WTC11 (cell line): ENCODE data around the gene ARL8A. TPM values are rescaled to one million over a fixed set of nuclear protein-coding genes. Genes with fewer than 3 reads are reported as not detected.

Experiments used
- ATAC-seq: fragments of 200-7000 bp; cut with Tn5 transposase; 2 replicates; pipeline ENCODE4 v1.10.0; 2021; ENCODE audit warnings: mild to moderate bottlenecking, moderate library complexity
- CTCF ChIA-PET: fragments of 300-600 bp; sonication (Branson Sonifier 250); formaldehyde crosslinking; loops from one replicate; lab custom pipeline; 2021; ENCODE audit warnings: antibody characterized with exemption; lab: Charles Lee
- POLR2A ChIA-PET: fragments of 350-600 bp; sonication (Branson Sonifier 250); formaldehyde crosslinking; loops from one replicate; lab custom pipeline; 2021; ENCODE audit warnings: antibody characterized with exemption; lab: Charles Lee
- DNase-seq: peaks from one replicate; pipeline ENCODE4 v3.0.0; 2021; ENCODE audit warnings: low spot score
- H3K27ac Mint-ChIP-seq: 2 replicates; pipeline ENCODE4 v1.8.0; 2021; ENCODE audit warnings: mixed read lengths
- H3K27me3 Mint-ChIP-seq: 2 replicates; pipeline ENCODE4 v1.8.0; 2021; ENCODE audit warnings: low read depth, mild to moderate bottlenecking, moderate library complexity, mixed read lengths
- H3K36me3 Mint-ChIP-seq: 2 replicates; pipeline ENCODE4 v1.8.0; 2021; ENCODE audit warnings: mixed read lengths
- H3K4me1 Mint-ChIP-seq: 2 replicates; pipeline ENCODE4 v1.8.0; 2022; ENCODE audit warnings: mixed read lengths
- H3K4me3 Mint-ChIP-seq: 2 replicates; pipeline ENCODE4 v1.8.0; 2021; ENCODE audit warnings: mild to moderate bottlenecking, moderate library complexity, mixed read lengths
- H3K9me3 Mint-ChIP-seq: 2 replicates; pipeline ENCODE4 v1.8.0; 2021; ENCODE audit warnings: mixed read lengths
- CBFB ChIP-seq: sonication (generic); formaldehyde crosslinking; IDR thresholded peaks from 2 replicates; pipeline ENCODE4 v1.8.1; 2022; ENCODE audit warnings: mild to moderate bottlenecking, low read depth, missing genetic modification reagents
- CREB1 ChIP-seq: sonication (generic); formaldehyde crosslinking; IDR thresholded peaks from 2 replicates; pipeline ENCODE4 v1.8.0; 2023; ENCODE audit warnings: mild to moderate bottlenecking, missing genetic modification reagents
- ETV6 ChIP-seq: sonication (generic); formaldehyde crosslinking; IDR thresholded peaks from 2 replicates; pipeline ENCODE4 v1.8.1; 2022; ENCODE audit warnings: mild to moderate bottlenecking, missing genetic modification reagents
- JUN ChIP-seq: sonication (generic); formaldehyde crosslinking; IDR thresholded peaks from 2 replicates; pipeline ENCODE4 v1.8.0; 2023; ENCODE audit warnings: mild to moderate bottlenecking, missing genetic modification reagents
- NFE2L1 ChIP-seq: sonication (generic); formaldehyde crosslinking; IDR thresholded peaks from 2 replicates; pipeline ENCODE4 v1.8.1; 2023; ENCODE audit warnings: missing genetic modification reagents
- NR1H2 ChIP-seq: sonication (generic); formaldehyde crosslinking; IDR thresholded peaks from 2 replicates; pipeline ENCODE4 v1.9.0; 2021; ENCODE audit warnings: mild to moderate bottlenecking, moderate library complexity, missing genetic modification reagents
- NR2C2 ChIP-seq: sonication (generic); formaldehyde crosslinking; IDR thresholded peaks from 2 replicates; pipeline ENCODE4 v1.8.0; 2022; ENCODE audit warnings: mild to moderate bottlenecking, missing genetic modification reagents
- TCF7 ChIP-seq: sonication (generic); formaldehyde crosslinking; IDR thresholded peaks from 2 replicates; pipeline ENCODE4 v1.8.0; 2022; ENCODE audit warnings: mild to moderate bottlenecking, low read depth, missing genetic modification reagents, moderate library complexity
- ZBTB21 ChIP-seq: sonication (generic); formaldehyde crosslinking; IDR thresholded peaks from 2 replicates; pipeline ENCODE4 v1.8.1; 2023; ENCODE audit warnings: mild to moderate bottlenecking, missing genetic modification reagents, borderline replicate concordance
- ZNF138 ChIP-seq: sonication (generic); formaldehyde crosslinking; conservative IDR thresholded peaks from 2 replicates; pipeline ENCODE4 v1.8.1; 2022; ENCODE audit warnings: mild to moderate bottlenecking, moderate library complexity, missing genetic modification reagents
- total RNA-seq: library from RNA; stranded (reverse); gene quantifications from 3 replicates; pipeline ENCODE4 v1.2.3, GENCODE V29; 2021
- TF ChIP-seq, protein P1 (sequence below): fragments of 250-450 bp; sonication (Bioruptor Pico); IDR thresholded peaks from 2 replicates; pipeline ENCODE4 v1.9.0; 2021; ENCODE audit warnings: mild to moderate bottlenecking, borderline replicate concordance
- TF ChIP-seq, protein P2 (sequence below): sonication (generic); formaldehyde crosslinking; IDR thresholded peaks from 2 replicates; pipeline ENCODE4 v1.8.0; 2023; ENCODE audit warnings: missing genetic modification reagents
- TF ChIP-seq, protein P3 (sequence below): fragments of 250-450 bp; sonication (Bioruptor Pico); IDR thresholded peaks from 2 replicates; pipeline ENCODE4 v1.9.0; 2021; ENCODE audit warnings: moderate library complexity, mild to moderate bottlenecking, inconsistent platforms, borderline replicate concordance
- TF ChIP-seq, protein P4 (sequence below): sonication (generic); formaldehyde crosslinking; IDR thresholded peaks from 2 replicates; pipeline ENCODE4 v1.8.0; 2022; ENCODE audit warnings: mild to moderate bottlenecking, missing genetic modification reagents
- TF ChIP-seq, protein P5 (sequence below): fragments of 250-450 bp; sonication (Bioruptor Pico); IDR thresholded peaks from 2 replicates; pipeline ENCODE4 v1.9.0; 2021; ENCODE audit warnings: mild to moderate bottlenecking

The ARL8A gene
- total RNA-seq, 1 experiment from 2014 or later, result 47.2 TPM

DNA sequence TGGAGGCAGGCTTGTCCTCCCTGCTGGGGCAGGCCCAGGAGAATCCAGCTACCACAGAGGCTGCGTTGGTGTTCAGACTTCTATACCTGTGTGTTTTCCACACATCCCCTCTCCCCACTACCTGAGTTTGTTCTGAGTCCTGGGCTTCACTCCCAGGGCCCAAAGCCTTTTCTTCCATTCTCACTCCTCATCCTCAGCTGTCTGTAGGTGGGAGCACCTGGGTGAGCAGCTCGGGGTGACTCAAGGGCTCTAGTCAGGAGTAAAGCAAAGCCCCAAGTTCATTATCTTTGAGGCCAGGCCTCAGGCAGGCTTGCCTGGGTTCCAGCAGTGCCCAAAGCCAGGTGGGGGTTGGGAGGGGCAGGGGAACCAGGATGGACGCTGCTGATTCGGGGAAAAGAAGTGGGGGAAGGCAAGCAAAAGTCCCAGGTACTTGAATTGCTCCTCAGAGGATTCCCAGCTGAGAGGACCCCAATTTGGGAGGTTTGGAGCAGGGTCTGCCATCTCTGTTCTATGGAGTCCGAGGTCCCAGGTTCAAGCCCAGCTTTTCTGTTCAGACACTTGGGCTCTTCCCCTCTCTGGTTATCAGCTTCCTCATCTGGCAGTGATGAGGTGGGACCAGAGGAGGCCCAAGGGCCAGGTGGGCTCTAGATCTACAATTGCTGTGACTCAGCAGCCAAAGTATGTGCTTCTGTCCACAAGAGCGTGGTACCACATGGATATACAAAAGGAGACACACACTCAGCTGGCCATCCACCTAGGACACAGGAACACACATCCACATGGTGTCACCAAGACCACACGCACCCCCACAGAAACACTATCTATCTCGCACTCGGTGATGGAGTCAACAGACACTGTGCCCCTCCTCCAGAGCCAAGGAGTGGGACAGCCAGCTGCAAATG, 21.7 kb upstream of the ARL8A start:
- peaks cover 29% of the 10 kb centered on the region for H3K4me1 Mint-ChIP-seq

DNA sequence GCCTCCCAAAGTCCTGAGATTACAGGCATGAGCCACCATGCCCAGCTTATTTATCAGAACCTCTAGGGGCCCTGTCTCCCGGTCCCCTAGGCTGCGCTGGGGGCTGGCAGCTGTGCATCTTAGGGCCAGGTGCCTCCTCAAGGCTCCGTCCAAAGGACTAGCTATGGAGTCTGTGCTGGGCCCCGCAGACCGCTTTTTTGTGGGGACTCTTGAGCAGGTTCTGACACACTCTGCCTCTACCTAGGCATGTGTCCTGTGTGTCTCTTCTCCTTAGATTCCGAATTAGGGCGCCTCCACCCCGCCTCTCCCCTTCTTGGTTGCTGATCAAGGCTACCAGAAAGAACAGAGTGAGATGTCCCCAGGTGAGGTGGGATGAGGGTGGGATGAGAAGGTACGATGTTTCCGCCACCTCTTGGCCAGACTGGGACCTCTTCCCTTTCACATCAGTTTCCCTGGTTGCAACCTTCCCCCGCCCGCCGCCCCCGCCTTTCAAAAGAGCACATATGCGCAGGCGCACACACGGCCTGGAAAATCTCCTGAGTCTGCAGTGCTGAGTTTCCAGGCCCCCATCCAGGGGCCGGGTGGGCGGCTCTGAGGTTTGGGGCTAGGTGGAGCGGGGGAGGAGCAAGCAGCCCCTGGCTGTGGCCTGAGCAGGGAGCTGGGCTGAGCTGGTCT, 20.9 kb upstream of the ARL8A start:
- Mint-ChIP-seq H3K4me1 (peaks cover 36% of the 10 kb centered on the region), H3K4me3 (no peak overlapping the region), H3K27me3 (no peaks in the 10 kb centered on the region; the same call in 1 of the 2 replicates), H3K27ac (no peak overlapping the region), H3K36me3 (no peaks in the 10 kb centered on the region), H3K9me3 (no peaks in the 10 kb centered on the region)
- TF ChIP-seq NR1H2 (CRISPR knock-in tag) (no peak), ETV6 (CRISPR knock-in tag) (no peak), CBFB (CRISPR knock-in tag) (no peak), JUN (CRISPR knock-in tag) (no peak)
- TF ChIP-seq, protein P1, sequence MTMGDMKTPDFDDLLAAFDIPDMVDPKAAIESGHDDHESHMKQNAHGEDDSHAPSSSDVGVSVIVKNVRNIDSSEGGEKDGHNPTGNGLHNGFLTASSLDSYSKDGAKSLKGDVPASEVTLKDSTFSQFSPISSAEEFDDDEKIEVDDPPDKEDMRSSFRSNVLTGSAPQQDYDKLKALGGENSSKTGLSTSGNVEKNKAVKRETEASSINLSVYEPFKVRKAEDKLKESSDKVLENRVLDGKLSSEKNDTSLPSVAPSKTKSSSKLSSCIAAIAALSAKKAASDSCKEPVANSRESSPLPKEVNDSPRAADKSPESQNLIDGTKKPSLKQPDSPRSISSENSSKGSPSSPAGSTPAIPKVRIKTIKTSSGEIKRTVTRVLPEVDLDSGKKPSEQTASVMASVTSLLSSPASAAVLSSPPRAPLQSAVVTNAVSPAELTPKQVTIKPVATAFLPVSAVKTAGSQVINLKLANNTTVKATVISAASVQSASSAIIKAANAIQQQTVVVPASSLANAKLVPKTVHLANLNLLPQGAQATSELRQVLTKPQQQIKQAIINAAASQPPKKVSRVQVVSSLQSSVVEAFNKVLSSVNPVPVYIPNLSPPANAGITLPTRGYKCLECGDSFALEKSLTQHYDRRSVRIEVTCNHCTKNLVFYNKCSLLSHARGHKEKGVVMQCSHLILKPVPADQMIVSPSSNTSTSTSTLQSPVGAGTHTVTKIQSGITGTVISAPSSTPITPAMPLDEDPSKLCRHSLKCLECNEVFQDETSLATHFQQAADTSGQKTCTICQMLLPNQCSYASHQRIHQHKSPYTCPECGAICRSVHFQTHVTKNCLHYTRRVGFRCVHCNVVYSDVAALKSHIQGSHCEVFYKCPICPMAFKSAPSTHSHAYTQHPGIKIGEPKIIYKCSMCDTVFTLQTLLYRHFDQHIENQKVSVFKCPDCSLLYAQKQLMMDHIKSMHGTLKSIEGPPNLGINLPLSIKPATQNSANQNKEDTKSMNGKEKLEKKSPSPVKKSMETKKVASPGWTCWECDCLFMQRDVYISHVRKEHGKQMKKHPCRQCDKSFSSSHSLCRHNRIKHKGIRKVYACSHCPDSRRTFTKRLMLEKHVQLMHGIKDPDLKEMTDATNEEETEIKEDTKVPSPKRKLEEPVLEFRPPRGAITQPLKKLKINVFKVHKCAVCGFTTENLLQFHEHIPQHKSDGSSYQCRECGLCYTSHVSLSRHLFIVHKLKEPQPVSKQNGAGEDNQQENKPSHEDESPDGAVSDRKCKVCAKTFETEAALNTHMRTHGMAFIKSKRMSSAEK (CRISPR knock-in tag), result no peak
- TF ChIP-seq, protein P2, sequence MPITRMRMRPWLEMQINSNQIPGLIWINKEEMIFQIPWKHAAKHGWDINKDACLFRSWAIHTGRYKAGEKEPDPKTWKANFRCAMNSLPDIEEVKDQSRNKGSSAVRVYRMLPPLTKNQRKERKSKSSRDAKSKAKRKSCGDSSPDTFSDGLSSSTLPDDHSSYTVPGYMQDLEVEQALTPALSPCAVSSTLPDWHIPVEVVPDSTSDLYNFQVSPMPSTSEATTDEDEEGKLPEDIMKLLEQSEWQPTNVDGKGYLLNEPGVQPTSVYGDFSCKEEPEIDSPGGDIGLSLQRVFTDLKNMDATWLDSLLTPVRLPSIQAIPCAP, result no peak
- TF ChIP-seq, protein P3, sequence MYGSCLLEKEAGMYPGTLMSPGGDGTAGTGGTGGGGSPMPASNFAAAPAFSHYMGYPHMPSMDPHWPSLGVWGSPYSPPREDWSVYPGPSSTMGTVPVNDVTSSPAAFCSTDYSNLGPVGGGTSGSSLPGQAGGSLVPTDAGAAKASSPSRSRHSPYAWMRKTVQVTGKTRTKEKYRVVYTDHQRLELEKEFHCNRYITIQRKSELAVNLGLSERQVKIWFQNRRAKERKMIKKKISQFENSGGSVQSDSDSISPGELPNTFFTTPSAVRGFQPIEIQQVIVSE, result no peak
- ChIA-PET POLR2A (no interaction called here), CTCF (interaction anchor here (0.9 to 6.0 kb wide), 9 partner anchors 8 to 72 kb away, joined by 3 to 73 read pairs (median 5); partner anchors contain the start of gene LGR6)
- ATAC-seq, result peak; percentile 46
- no peak for DNase-seq

More for the DNA sequence above, 21.7 kb upstream of the ARL8A start:
- H3K36me3 Mint-ChIP-seq, result no peaks in the 10 kb centered on the region
- POLR2A ChIA-PET, result no interaction called here
- no peak for TF ChIP-seq ZBTB21 (CRISPR knock-in tag)
- TF ChIP-seq NR2C2 (CRISPR knock-in tag), result no peak
- TF ChIP-seq NFE2L1 (CRISPR knock-in tag), result no peak
- TF ChIP-seq, protein P4, sequence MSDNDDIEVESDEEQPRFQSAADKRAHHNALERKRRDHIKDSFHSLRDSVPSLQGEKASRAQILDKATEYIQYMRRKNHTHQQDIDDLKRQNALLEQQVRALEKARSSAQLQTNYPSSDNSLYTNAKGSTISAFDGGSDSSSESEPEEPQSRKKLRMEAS, result no peak
- TF ChIP-seq ZNF138 (CRISPR knock-in tag), result no peak
- TF ChIP-seq, protein P5, sequence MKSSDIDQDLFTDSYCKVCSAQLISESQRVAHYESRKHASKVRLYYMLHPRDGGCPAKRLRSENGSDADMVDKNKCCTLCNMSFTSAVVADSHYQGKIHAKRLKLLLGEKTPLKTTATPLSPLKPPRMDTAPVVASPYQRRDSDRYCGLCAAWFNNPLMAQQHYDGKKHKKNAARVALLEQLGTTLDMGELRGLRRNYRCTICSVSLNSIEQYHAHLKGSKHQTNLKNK (CRISPR knock-in tag), result no peak
- no peak for TF ChIP-seq TCF7 (CRISPR knock-in tag)
- no peak for TF ChIP-seq CREB1 (CRISPR knock-in tag)
- H3K27me3 Mint-ChIP-seq, result no peaks in the 10 kb centered on the region; the same call in 1 of the 2 replicates
- DNase-seq (no peak), ATAC-seq (no peak)
- H3K27ac Mint-ChIP-seq, result no peak overlapping the region
- H3K9me3 Mint-ChIP-seq, result no peaks in the 10 kb centered on the region
- H3K4me3 Mint-ChIP-seq, result no peak overlapping the region
- CTCF ChIA-PET, result interaction anchor here (0.9 to 6.0 kb wide), 9 partner anchors 8 to 71 kb away, joined by 3 to 73 read pairs (median 5); no protein-coding TSS in a partner anchor
